PC-9 (cell line): Measurements from ENCODE around the gene SKIL. TPM values are rescaled to one million over a fixed set of nuclear protein-coding genes. Genes with fewer than 3 reads are reported as not detected.

Experiments
- BruUV-seq: library from RNA; stranded (reverse); fragments of 400-500 nt; replicated peaks from 2 replicates; lab custom pipeline; 2021; lab: Mats Ljungman, UMichigan
- CTCF ChIA-PET: fragments of 300-600 bp; sonication (Branson Sonifier 250); formaldehyde crosslinking; loops from one replicate; lab custom pipeline; 2022; ENCODE audit warnings: antibody characterized with exemption; lab: Charles Lee
- POLR2A ChIA-PET: fragments of 300-600 bp; sonication (Branson Sonifier 250); formaldehyde crosslinking; loops from one replicate; lab custom pipeline; 2022; ENCODE audit warnings: antibody characterized with exemption; ENCODE audit not compliant: unreplicated experiment; lab: Charles Lee
- DNase-seq, 2 experiments: peaks; one replicate each; pipeline versions ENCODE4 v3.0.0 to v3.0.0-alpha.2; 2015 to 2022; ENCODE audit warnings: mixed read lengths in 1 of 2
- H2AFZ ChIP-seq: fragments of 200-600 bp; sonication (generic); 2 replicates; pipeline ENCODE4 v1.8.1; 2017; ENCODE audit warnings: antibody characterized with exemption
- H3F3A ChIP-seq: fragments of 200-600 bp; sonication (generic); 2 replicates; pipeline ENCODE4 v1.8.1; 2017; ENCODE audit warnings: antibody characterized with exemption, mild to moderate bottlenecking, low read depth; ENCODE audit not compliant: insufficient read depth
- H3K27ac ChIP-seq: fragments of 200-600 bp; sonication (generic); 2 replicates; pipeline ENCODE4 v1.6.1; 2016; ENCODE audit warnings: mixed run types
- H3K27me3 ChIP-seq: fragments of 200-600 bp; sonication (generic); 2 replicates; pipeline ENCODE4 v1.6.1; 2016; ENCODE audit warnings: low read depth, mixed run types; ENCODE audit not compliant: insufficient read depth
- H3K36me3 ChIP-seq: fragments of 200-600 bp; sonication (generic); 2 replicates; pipeline ENCODE4 v1.6.1; 2016; ENCODE audit warnings: low read depth, mixed run types
- H3K4me1 ChIP-seq: fragments of 200-600 bp; sonication (generic); replicated peaks from 2 replicates; pipeline ENCODE4 v1.6.1; 2016; ENCODE audit warnings: mixed run types; ENCODE audit not compliant: insufficient read depth
- H3K4me2 ChIP-seq: fragments of 200-600 bp; sonication (generic); 2 replicates; pipeline ENCODE4 v1.6.1; 2017; ENCODE audit warnings: mixed run types
- H3K4me3 ChIP-seq: fragments of 200-600 bp; sonication (generic); 2 replicates; pipeline ENCODE4 v1.6.1; 2016; ENCODE audit warnings: mixed run types
- H3K79me2 ChIP-seq: fragments of 200-600 bp; sonication (generic); 2 replicates; pipeline ENCODE4 v1.6.1; 2017; ENCODE audit warnings: low read depth, mixed run types
- H3K9me2 ChIP-seq: fragments of 200-600 bp; sonication (generic); 2 replicates; pipeline ENCODE4 v1.8.1; 2017; ENCODE audit warnings: mild to moderate bottlenecking; ENCODE audit not compliant: insufficient read depth
- H3K9me3 ChIP-seq: fragments of 200-600 bp; sonication (generic); 2 replicates; pipeline ENCODE4 v1.8.1; 2016; ENCODE audit warnings: low read depth; ENCODE audit not compliant: insufficient read depth
- H4K20me1 ChIP-seq: fragments of 200-600 bp; sonication (generic); 2 replicates; pipeline ENCODE4 v1.8.1; 2017; ENCODE audit not compliant: insufficient read depth
- CTCF ChIP-seq: fragments of 200-600 bp; sonication (generic); conservative IDR thresholded peaks from 2 replicates; pipeline ENCODE4 v1.6.1; 2017; ENCODE audit warnings: mixed run types, antibody characterized with exemption, mild to moderate bottlenecking, moderate library complexity
- EZH2 ChIP-seq: fragments of 200-600 bp; sonication (generic); IDR thresholded peaks from 2 replicates; pipeline ENCODE4 v1.8.0; 2017; ENCODE audit warnings: antibody characterized with exemption, low read depth
- intact Hi-C: fragments of 100-400 bp; cut with micrococcal nuclease; formaldehyde crosslinking; loops from one replicate; pipeline ENCODE4 v1.10.0; 2022; ENCODE audit not compliant: unreplicated experiment
- microRNA-seq: library from miRNA; unstranded; fragments of <30 nt; microRNA quantifications from one replicate; pipeline ENCODE4 v1.2.0, GENCODE V29; 2021; ENCODE audit warnings: borderline number of aligned reads, borderline replicate concordance
- total RNA-seq: library from RNA; stranded (reverse); gene quantifications from 2 replicates; pipeline ENCODE4 v1.2.3, GENCODE V29; 2021

SKIL gene
- total RNA-seq, 1 experiment from 2014 or later, result 138 TPM

- no peak overlapping the region for H3K4me2 ChIP-seq
- H3K9me2 ChIP-seq, result no peaks in the 10 kb centered on the region; the same call in 1 of the 2 replicates
- no TSS peak for BruUV-seq
- H3K4me1 ChIP-seq, result no peaks in the 10 kb centered on the region
- H3K9me3 ChIP-seq, result no peaks in the 10 kb centered on the region
- no peak overlapping the region for H3K27ac ChIP-seq
- no peak overlapping the region for H2AFZ ChIP-seq
- CTCF ChIA-PET, result no interaction called here
- no peaks in the 10 kb centered on the region for H4K20me1 ChIP-seq
- intact Hi-C loops, result no loop called here
- POLR2A ChIA-PET, result no interaction called here
- H3K36me3 ChIP-seq, result no peaks in the 10 kb centered on the region
- no peak overlapping the region for H3K4me3 ChIP-seq
- no peaks in the 10 kb centered on the region for H3K79me2 ChIP-seq
- no peaks in the 10 kb centered on the region for H3K27me3 ChIP-seq
- TF ChIP-seq CTCF, result no peak
- TF ChIP-seq EZH2, result no peak
- no peaks in the 10 kb centered on the region for H3F3A ChIP-seq
- no peak for DNase-seq
Measured at GRCh38 chr3:170443457-170443856, 85.9 kb downstream of the SKIL start.

Small RNA genes lying within 50 kb of the gene (microRNA-seq; reads per million reads assigned to microRNA genes)
- gene MIR6828, result not detected

Other genes with a start within 250 kb of the SKIL start
- gene PHC3, start 176.0 kb upstream of the SKIL start, total RNA-seq, result 54.7 and 80.8 TPM in 2 replicates
- gene PRKCI, start 135.3 kb upstream of the SKIL start, total RNA-seq, result 85.4 and 104 TPM in 2 replicates
- 1.4 and 1.9 TPM in 2 replicates for gene CLDN11, start 61.2 kb downstream of the SKIL start, total RNA-seq
- not detected in 2 replicates for gene SLC7A14, start 228.4 kb downstream of the SKIL start, total RNA-seq